ENCODE data around the gene HPSE2. TPM values are rescaled to one million over a fixed set of nuclear protein-coding genes. Genes with fewer than 3 reads are reported as not detected.

The HPSE2 gene
- total RNA-seq, 1 donor from 2014 or later: 3.4 TPM

- intact Hi-C loops (cut with DNase I): no loop called here
- no peaks in the 10 kb centered on the region for H3K27me3 ChIP-seq
- H3K27ac ChIP-seq: no peak overlapping the region
- H3K9me3 ChIP-seq: no peaks in the 10 kb centered on the region
- no peaks in the 10 kb centered on the region for H3K36me3 ChIP-seq
- no peak overlapping the region for H3K4me3 ChIP-seq
- no peak for ATAC-seq
- TF ChIP-seq, protein P1, sequence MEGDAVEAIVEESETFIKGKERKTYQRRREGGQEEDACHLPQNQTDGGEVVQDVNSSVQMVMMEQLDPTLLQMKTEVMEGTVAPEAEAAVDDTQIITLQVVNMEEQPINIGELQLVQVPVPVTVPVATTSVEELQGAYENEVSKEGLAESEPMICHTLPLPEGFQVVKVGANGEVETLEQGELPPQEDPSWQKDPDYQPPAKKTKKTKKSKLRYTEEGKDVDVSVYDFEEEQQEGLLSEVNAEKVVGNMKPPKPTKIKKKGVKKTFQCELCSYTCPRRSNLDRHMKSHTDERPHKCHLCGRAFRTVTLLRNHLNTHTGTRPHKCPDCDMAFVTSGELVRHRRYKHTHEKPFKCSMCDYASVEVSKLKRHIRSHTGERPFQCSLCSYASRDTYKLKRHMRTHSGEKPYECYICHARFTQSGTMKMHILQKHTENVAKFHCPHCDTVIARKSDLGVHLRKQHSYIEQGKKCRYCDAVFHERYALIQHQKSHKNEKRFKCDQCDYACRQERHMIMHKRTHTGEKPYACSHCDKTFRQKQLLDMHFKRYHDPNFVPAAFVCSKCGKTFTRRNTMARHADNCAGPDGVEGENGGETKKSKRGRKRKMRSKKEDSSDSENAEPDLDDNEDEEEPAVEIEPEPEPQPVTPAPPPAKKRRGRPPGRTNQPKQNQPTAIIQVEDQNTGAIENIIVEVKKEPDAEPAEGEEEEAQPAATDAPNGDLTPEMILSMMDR (IDR thresholded peaks at IDR 0.05): no peak
- no peak for DNase-seq
- H3K4me1 ChIP-seq: no peaks in the 10 kb centered on the region
Measured at GRCh38 chr10:99080275-99080945, 155.2 kb downstream of the HPSE2 start.

GRCh38 chr10:99062591-99062990 lies 173.1 kb downstream of the HPSE2 start:
- H3K27me3 ChIP-seq: no peaks in the 10 kb centered on the region
- no peaks in the 10 kb centered on the region for H3K4me1 ChIP-seq
- intact Hi-C loops (cut with DNase I): no loop called here
- ATAC-seq: no peak
- TF ChIP-seq, protein P1 (IDR thresholded peaks at IDR 0.05): no peak
- no peaks in the 10 kb centered on the region for H3K36me3 ChIP-seq
- H3K4me3 ChIP-seq: no peak overlapping the region
- no peak for DNase-seq
- no peaks in the 10 kb centered on the region for H3K9me3 ChIP-seq
- no peak overlapping the region for H3K27ac ChIP-seq

- no peak for ATAC-seq
- TF ChIP-seq, protein P1 (IDR thresholded peaks at IDR 0.05): no peak
- intact Hi-C loops (cut with DNase I): no loop called here
- H3K27me3 ChIP-seq: no peaks in the 10 kb centered on the region
- H3K9me3 ChIP-seq: no peaks in the 10 kb centered on the region
- no peaks in the 10 kb centered on the region for H3K36me3 ChIP-seq
- H3K27ac ChIP-seq: no peak overlapping the region
- no peaks in the 10 kb centered on the region for H3K4me1 ChIP-seq
- H3K4me3 ChIP-seq: no peak overlapping the region
- no peak for DNase-seq
Measured at GRCh38 chr10:99058762-99059161, 176.9 kb downstream of the HPSE2 start.

DNA sequence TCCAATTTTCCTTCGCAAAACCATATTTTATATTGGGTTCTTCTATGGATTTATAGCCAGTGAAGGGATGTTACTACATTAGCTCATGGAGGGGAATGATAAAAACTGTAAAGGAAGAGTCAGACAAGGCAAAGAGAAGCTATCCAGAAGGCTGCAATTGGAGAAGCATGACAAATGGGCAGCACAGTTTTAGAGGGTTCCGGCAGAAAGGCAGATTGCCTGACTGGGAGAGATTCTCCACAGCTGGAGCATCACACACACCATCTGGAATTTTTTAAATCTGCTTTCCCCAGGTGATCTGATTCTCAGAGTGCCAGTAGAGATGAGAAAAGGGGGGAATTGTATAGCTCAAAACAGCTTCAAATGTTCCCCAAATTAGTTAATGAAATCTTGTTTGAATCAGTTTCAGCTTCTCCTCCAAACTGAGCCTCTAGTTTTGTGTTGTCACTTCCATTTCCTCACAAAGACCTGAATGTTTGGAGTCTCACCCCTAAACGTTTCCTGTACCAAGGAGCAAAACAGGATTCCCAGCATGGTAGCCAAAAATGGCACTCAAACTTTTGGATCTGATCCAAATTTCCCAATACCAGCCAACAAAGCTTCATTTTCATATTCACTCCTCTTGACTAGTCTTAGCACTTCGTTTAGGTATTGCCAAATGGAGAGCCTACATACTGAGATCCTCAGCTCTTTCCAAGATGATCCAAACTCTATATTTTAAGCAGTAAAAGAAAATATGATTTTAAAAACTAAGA lies 177.5 kb downstream of the HPSE2 start:
- TF ChIP-seq, protein P1 (IDR thresholded peaks at IDR 0.05): no peak
- no peaks in the 10 kb centered on the region for H3K36me3 ChIP-seq
- no peaks in the 10 kb centered on the region for H3K27me3 ChIP-seq
- H3K27ac ChIP-seq: no peak overlapping the region
- H3K9me3 ChIP-seq: no peaks in the 10 kb centered on the region
- DNase-seq (no peak), ATAC-seq (no peak)
- no peaks in the 10 kb centered on the region for H3K4me1 ChIP-seq
- intact Hi-C loops (cut with DNase I): no loop called here
- H3K4me3 ChIP-seq: no peak overlapping the region

- no peaks in the 10 kb centered on the region for H3K36me3 ChIP-seq
- no peak overlapping the region for H3K27ac ChIP-seq
- H3K27me3 ChIP-seq: no peaks in the 10 kb centered on the region
- ATAC-seq (no peak), DNase-seq (no peak)
- intact Hi-C loops (cut with DNase I): no loop called here
- H3K4me3 ChIP-seq: no peak overlapping the region
- TF ChIP-seq, protein P1 (IDR thresholded peaks at IDR 0.05): no peak
- H3K9me3 ChIP-seq: no peaks in the 10 kb centered on the region
- no peaks in the 10 kb centered on the region for H3K4me1 ChIP-seq
Measured at GRCh38 chr10:99045671-99046070, 190.0 kb downstream of the HPSE2 start.
